ENCODE data around the gene DUSP22. TPM values are rescaled to one million over a fixed set of nuclear protein-coding genes. Genes with fewer than 3 reads are reported as not detected.

The DUSP22 gene
- total and polyA plus RNA-seq, 2 of the 8 experiments (the other 6 are each of a cell fraction or from before 2014, with no cell fraction given): 15.5 to 32.4 TPM

GRCh38 chr6:307065-307814 is 15.0 kb downstream of the DUSP22 start:
- no peak overlapping the region for H3K27ac ChIP-seq (ENCODE audit: low read depth, low read length)
- no peaks in the 10 kb centered on the region; the same call in 1 of the 2 replicates for H3K23me2 ChIP-seq (ENCODE audit: low read depth, low read length)
- WGBS, 2 experiments (ENCODE audit: extremely low coverage in 1 of 2, insufficient coverage in 1 of 2, insufficient read length in 1 of 2, insufficient replicate concordance in 2 of 2, low coverage in 1 of 2, low lambda C conversion rate in 2 of 2, missing lambda C conversion rate in 1 of 2): 82% methylated on average over 15 of the region's 15 CpGs; no CpG with 5 or more reads in 1 of the 2 experiments
- no peak overlapping the region for H3K56ac ChIP-seq (replicated peaks; ENCODE audit: insufficient read length, low read depth, low read length)
- no peak overlapping the region for H2BK20ac ChIP-seq (ENCODE audit: low read length)
- no peak overlapping the region for H2AFZ ChIP-seq (ENCODE audit: low read length)
- no peak overlapping the region for H2BK12ac ChIP-seq (ENCODE audit: low read depth, low read length)
- H4K5ac ChIP-seq (ENCODE audit: insufficient read length, low read depth, low read length): no peak overlapping the region
- H3K4ac ChIP-seq (replicated peaks; ENCODE audit: insufficient read length, low read depth, low read length): no peak overlapping the region
- ChIA-PET POLR2A (ENCODE audit: partially characterized antibody) (interaction anchor here (0.7 kb wide), 1 partner anchor 53 kb away, joined by 5 read pairs; no protein-coding TSS in a partner anchor), CTCF (ENCODE audit: partially characterized antibody) (interaction anchor here (1.0 to 1.5 kb wide), 4 partner anchors 10 to 26 kb away, joined by 3 to 4 read pairs (median 4); no protein-coding TSS in a partner anchor)
- H3K4me2 ChIP-seq (ENCODE audit: insufficient read depth in 1 of 2, low read depth in 2 of 2, low read length in 2 of 2): no peak overlapping the region
- H3K14ac ChIP-seq (ENCODE audit: insufficient read length): no peak overlapping the region
- no peaks in the 10 kb centered on the region; a peak in 2 of 7 replicates for H3K27me3 ChIP-seq (replicated peaks in 1 of 4; ENCODE audit: control insufficient read depth in 3 of 4, extremely low read depth in 1 of 4, insufficient read depth in 3 of 4, low read length in 3 of 4)
- H3K36me3 ChIP-seq (ENCODE audit: control insufficient read depth in 2 of 4, insufficient read depth in 4 of 4, low read length in 3 of 4): no peaks in the 10 kb centered on the region; a peak in 1 of 8 replicates
- H2BK5ac ChIP-seq (ENCODE audit: low read depth, low read length): no peak overlapping the region
- no peak overlapping the region for H2BK15ac ChIP-seq (ENCODE audit: low read length)
- H3K4me3 ChIP-seq (ENCODE audit: extremely low read depth in 1 of 4, insufficient read depth in 2 of 4, low read depth in 3 of 4, low read length in 4 of 4): no peak overlapping the region
- peaks cover 46 to 82% of the 10 kb centered on the region in 2 experiments for H3K9me3 ChIP-seq (ENCODE audit: insufficient read depth in 2 of 2, low read depth in 1 of 2, low read length in 1 of 2)
- H2AK5ac ChIP-seq (ENCODE audit: low read depth, low read length): no peak overlapping the region
- peaks cover 0 to 7% (median 0%) of the 10 kb centered on the region in 4 experiments; a peak in 4 of 7 replicates for H3K4me1 ChIP-seq (replicated peaks in 1 of 4; ENCODE audit: control insufficient read depth in 3 of 4, insufficient read depth in 4 of 4, low read length in 3 of 4)
- no peak overlapping the region for H2BK120ac ChIP-seq (replicated peaks; ENCODE audit: low read depth, low read length)
- FAIRE-seq (no peak), DNase-seq (ENCODE audit: low read depth in 1 of 2, low spot score in 2 of 2) (no peak)
- H4K8ac ChIP-seq (ENCODE audit: extremely low read depth, insufficient read depth, low read length): no peak overlapping the region
- H4K91ac ChIP-seq (replicated peaks; ENCODE audit: insufficient read length, low read length): no peak overlapping the region
- no peak overlapping the region for H3K23ac ChIP-seq (ENCODE audit: insufficient read length)
- H4K20me1 ChIP-seq (replicated peaks in 1 of 2; ENCODE audit: control insufficient read depth in 1 of 2, insufficient read depth in 2 of 2, low read length in 2 of 2): no peaks in the 10 kb centered on the region
- no peak overlapping the region for H3K18ac ChIP-seq (ENCODE audit: extremely low read depth, low read length)
- H3K9ac ChIP-seq (replicated peaks in 1 of 4; ENCODE audit: extremely low read depth in 1 of 4, low read depth in 3 of 4, low read length in 3 of 4): no peak overlapping the region
- no peaks in the 10 kb centered on the region for H3K79me2 ChIP-seq (ENCODE audit: control insufficient read depth in 1 of 2, insufficient read depth in 2 of 2, low read length in 2 of 2)
- H3K79me1 ChIP-seq (ENCODE audit: low read depth, low read length): 0 out of 2 replicates have a peak, but pooled peaks cover 3% of the 10 kb centered on the region
- TF ChIP-seq BCL11A (IDR thresholded peaks at IDR 0.05; ENCODE audit: low read depth in 2 of 2, low read length in 2 of 2): no peak
- no peak for TF ChIP-seq POLR2AphosphoS5 (IDR thresholded peaks at IDR 0.05; ENCODE audit: low read depth, low read length)
- no peak for TF ChIP-seq SP1 (IDR thresholded peaks at IDR 0.05; ENCODE audit: low read depth, low read length)
- TF ChIP-seq SUZ12 (IDR thresholded peaks at IDR 0.05; ENCODE audit: low read length): no peak
- no peak for TF ChIP-seq HDAC6 (IDR thresholded peaks at IDR 0.05; ENCODE audit: low read depth, low read length)
- TF ChIP-seq CBX8 (IDR thresholded peaks at IDR 0.05; ENCODE audit: borderline replicate concordance, low read depth, low read length): no peak
- no peak for TF ChIP-seq EGR1 (IDR thresholded peaks at IDR 0.05; ENCODE audit: borderline replicate concordance, low read depth, low read length)
- no peak for TF ChIP-seq MAFK (IDR thresholded peaks at IDR 0.05; ENCODE audit: low read depth, low read length)
- TF ChIP-seq RNF2 (IDR thresholded peaks at IDR 0.05; ENCODE audit: borderline replicate concordance, low read depth, low read length, missing control alignments, poor library complexity, severe bottlenecking): no peak
